AG04450 (cell line): Measurements from ENCODE around the gene FGF22. TPM values are rescaled to one million over a fixed set of nuclear protein-coding genes. Genes with fewer than 3 reads are reported as not detected.
"Not testable (repeated sequence)": the region's sequence is repeated elsewhere in the genome, so short reads cannot be mapped to it uniquely, and the experiment has no call there.

Source experiments
- CTCF ChIA-PET: fragments of 300-600, 350-600 bp; formaldehyde crosslinking; extraction: SDS; loops from one replicate; lab custom pipeline; 2022; ENCODE audit warnings: antibody characterized with exemption, inconsistent platforms; lab: Charles Lee
- POLR2A ChIA-PET: fragments of 350-600 bp; formaldehyde crosslinking; extraction: SDS; loops from one replicate; lab custom pipeline; 2021; ENCODE audit warnings: antibody characterized with exemption, inconsistent platforms; lab: Yijun Ruan, JAX
- DNase-seq: peaks from one replicate; pipeline ENCODE4 v3.0.0-alpha.2; 2011; ENCODE audit warnings: low read depth, low spot score
- H3K27ac ChIP-seq: one replicate; pipeline ENCODE4 v1.5.1; 2012; ENCODE audit warnings: low read depth, low read length, control low read depth
- H3K27me3 ChIP-seq: one replicate; pipeline ENCODE4 v1.6.0; 2012; ENCODE audit warnings: low read length; ENCODE audit not compliant: control insufficient read depth, insufficient read depth
- H3K4me3 ChIP-seq: 2 replicates; pipeline ENCODE4 v1.5.1; 2011; ENCODE audit warnings: mild to moderate bottlenecking, low read depth, low read length, control low read depth
- H3K9me3 ChIP-seq: 2 replicates; pipeline ENCODE4 v1.5.1; 2012; ENCODE audit warnings: low read length; ENCODE audit not compliant: control insufficient read depth, insufficient read depth
- polyA plus RNA-seq: library from polyadenylated mRNA; depleted of rRNA; stranded (reverse); fragments of >200 nt; gene quantifications from 2 replicates; pipeline ENCODE4 v1.2.3, GENCODE V29; 2011
- TF ChIP-seq, protein P1 (sequence below): IDR thresholded peaks from 2 replicates; pipeline ENCODE4 v1.5.1; 2011; ENCODE audit warnings: low read depth, low read length, control low read depth, inconsistent platforms

The FGF22 gene
- polyA plus RNA-seq, 1 experiment = not detected

GRCh38 chr19:664913-665443 is 25.3 kb downstream of the FGF22 start:
- Histone ChIP-seq H3K27ac (no peak overlapping the region), H3K4me3 (peak overlapping the region; percentile 33; the same call in 1 of the 2 replicates), H3K9me3 (peaks cover 16% of the 10 kb centered on the region), H3K27me3 (no peaks in the 10 kb centered on the region)
- TF ChIP-seq, protein P1, sequence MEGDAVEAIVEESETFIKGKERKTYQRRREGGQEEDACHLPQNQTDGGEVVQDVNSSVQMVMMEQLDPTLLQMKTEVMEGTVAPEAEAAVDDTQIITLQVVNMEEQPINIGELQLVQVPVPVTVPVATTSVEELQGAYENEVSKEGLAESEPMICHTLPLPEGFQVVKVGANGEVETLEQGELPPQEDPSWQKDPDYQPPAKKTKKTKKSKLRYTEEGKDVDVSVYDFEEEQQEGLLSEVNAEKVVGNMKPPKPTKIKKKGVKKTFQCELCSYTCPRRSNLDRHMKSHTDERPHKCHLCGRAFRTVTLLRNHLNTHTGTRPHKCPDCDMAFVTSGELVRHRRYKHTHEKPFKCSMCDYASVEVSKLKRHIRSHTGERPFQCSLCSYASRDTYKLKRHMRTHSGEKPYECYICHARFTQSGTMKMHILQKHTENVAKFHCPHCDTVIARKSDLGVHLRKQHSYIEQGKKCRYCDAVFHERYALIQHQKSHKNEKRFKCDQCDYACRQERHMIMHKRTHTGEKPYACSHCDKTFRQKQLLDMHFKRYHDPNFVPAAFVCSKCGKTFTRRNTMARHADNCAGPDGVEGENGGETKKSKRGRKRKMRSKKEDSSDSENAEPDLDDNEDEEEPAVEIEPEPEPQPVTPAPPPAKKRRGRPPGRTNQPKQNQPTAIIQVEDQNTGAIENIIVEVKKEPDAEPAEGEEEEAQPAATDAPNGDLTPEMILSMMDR = peak; percentile 93
- ChIA-PET POLR2A (interaction anchor here (0.6 to 0.7 kb wide), 2 partner anchors 158 to 319 kb away, joined by 4 to 5 read pairs; partner anchors contain the start of genes TPGS1 and WDR18), CTCF (interaction anchor here (0.6 to 0.7 kb wide), 2 partner anchors 69 to 257 kb away, joined by 3 read pairs; no protein-coding TSS in a partner anchor)
- peak; percentile 55 for DNase-seq

- H3K27me3 ChIP-seq, H3K27ac ChIP-seq, POLR2A ChIA-PET, H3K4me3 ChIP-seq, CTCF ChIA-PET, DNase-seq: not testable (repeated sequence)
- H3K9me3 ChIP-seq = peaks cover 16% of the 10 kb centered on the region
These were observed 27.4 kb downstream of the FGF22 start for GRCh38 chr19:666985-667573.

- POLR2A ChIA-PET, H3K4me3 ChIP-seq, DNase-seq, CTCF ChIA-PET, H3K27ac ChIP-seq, H3K27me3 ChIP-seq: not testable (repeated sequence)
- H3K9me3 ChIP-seq = peaks cover 12% of the 10 kb centered on the region
These were observed 29.2 kb downstream of the FGF22 start for GRCh38 chr19:668675-669434.

GRCh38 chr19:670609-671075 is 31.0 kb downstream of the FGF22 start:
- ChIA-PET CTCF (no interaction called here), POLR2A (no interaction called here)
- H3K27ac ChIP-seq = no peak overlapping the region
- no peak overlapping the region for H3K4me3 ChIP-seq
- TF ChIP-seq, protein P1 = 0 out of 2 replicates have a peak, but pooled peaks have one; percentile 9
- H3K27me3 ChIP-seq = no peaks in the 10 kb centered on the region
- peaks cover 12% of the 10 kb centered on the region for H3K9me3 ChIP-seq
- no peak for DNase-seq

- no peak overlapping the region for H3K27ac ChIP-seq
- H3K9me3 ChIP-seq = no peaks in the 10 kb centered on the region; the same call in 1 of the 2 replicates
- POLR2A ChIA-PET = interaction anchor here (0.9 kb wide), 1 partner anchor 11 kb away, joined by 5 read pairs; the partner anchor contains the start of gene RNF126
- CTCF ChIA-PET = no interaction called here
- DNase-seq = no peak
- TF ChIP-seq, protein P1 = no peak
- no peak overlapping the region for H3K4me3 ChIP-seq
- no peaks in the 10 kb centered on the region for H3K27me3 ChIP-seq
These were observed 34.8 kb downstream of the FGF22 start for GRCh38 chr19:674282-675151.
